Measurements from ENCODE around the gene LIN52.
A peak's percentile ranks its signal among the peaks of the same experiment; 100 is the strongest.

Gene LIN52

DNA sequence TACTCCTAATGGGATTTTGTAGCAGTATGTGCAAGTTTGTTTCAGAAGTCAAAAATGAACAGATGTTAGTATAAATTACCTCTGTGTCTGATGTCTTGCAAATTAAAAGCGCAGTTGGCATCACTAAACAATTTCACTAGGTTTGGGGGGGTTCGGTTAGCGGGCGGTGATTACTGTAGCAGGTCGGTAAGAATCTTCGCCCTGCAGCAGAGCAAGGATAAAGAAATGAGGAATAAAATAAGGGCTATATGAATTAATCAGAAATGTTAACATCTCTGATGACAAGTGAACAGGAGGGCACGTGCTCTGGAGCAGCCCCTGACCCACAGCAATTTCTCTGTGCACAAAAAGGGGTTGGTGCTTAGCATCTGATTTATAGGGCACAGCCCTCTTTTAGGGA, 110.9 kb downstream of the LIN52 start:
- no peak for DNase-seq

GRCh38 chr14:74198441-74199234, 113.9 kb downstream of the LIN52 start:
- no peak for DNase-seq

DNA sequence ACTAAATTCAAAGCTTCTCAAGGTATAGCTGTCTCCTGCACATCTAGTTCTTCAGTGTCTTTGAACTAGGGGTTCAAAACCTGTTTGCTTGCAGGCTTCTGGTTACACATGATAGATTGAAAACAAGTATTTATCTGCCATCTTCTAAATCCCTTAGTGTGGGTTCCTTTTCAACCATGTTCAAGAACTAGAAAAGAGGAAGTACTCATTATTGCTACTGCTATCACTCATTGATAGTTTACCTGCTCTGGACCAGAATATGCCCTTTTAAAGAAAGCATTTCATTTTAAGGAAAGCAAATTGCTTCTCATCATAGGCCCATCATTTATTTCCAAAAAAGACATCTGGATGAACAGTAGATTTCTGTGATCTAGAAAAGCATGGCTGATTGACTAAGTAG, 117.4 kb downstream of the LIN52 start:
- DNase-seq, result peak; percentile 24

GRCh38 chr14:74203639-74204038, 118.9 kb downstream of the LIN52 start:
- DNase-seq, result no peak

DNA sequence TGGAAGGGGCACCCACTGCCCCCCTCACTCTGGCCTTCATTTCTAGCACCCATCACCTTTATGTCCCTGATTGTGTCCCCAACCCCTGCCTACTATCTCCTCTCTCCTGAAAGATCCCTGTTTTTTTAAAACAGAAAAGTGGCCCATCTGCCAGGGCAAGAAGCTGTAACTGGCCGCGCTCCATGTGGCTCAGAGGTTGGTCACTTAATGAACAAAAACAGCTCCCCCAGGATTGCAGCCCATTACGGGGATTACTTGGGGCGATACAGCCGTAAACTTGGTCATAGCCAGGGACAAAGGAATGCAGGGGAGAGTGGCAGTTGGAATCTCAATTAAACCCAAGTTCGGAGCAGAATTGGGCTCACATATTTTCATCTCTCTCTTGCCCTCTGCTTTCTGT, 119.7 kb downstream of the LIN52 start:
- no peak for DNase-seq

DNA sequence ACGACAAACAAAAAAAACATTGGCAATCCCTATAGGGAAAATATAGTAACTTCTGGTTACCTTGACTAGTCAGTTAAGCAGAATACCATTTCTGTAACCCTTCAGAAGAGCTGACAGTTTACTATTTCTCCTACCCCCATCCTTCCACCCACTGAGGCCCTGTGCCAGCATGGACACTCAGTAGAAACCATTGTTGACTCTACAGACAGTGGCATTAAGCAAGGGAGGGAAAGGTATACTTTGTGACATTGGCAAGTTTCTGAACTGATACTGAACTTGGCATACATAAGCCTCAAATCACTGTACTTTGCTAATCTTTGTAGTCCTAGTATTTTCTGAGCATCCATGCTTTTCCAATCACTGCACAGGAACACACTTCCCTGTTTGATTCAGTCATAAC, 121.1 kb downstream of the LIN52 start:
- no peak for DNase-seq

- peak; percentile 45 for DNase-seq
These were observed 123.2 kb downstream of the LIN52 start for GRCh38 chr14:74207943-74208342.

- no peak for DNase-seq
These were observed 123.9 kb downstream of the LIN52 start for GRCh38 chr14:74208642-74209041.

DNA sequence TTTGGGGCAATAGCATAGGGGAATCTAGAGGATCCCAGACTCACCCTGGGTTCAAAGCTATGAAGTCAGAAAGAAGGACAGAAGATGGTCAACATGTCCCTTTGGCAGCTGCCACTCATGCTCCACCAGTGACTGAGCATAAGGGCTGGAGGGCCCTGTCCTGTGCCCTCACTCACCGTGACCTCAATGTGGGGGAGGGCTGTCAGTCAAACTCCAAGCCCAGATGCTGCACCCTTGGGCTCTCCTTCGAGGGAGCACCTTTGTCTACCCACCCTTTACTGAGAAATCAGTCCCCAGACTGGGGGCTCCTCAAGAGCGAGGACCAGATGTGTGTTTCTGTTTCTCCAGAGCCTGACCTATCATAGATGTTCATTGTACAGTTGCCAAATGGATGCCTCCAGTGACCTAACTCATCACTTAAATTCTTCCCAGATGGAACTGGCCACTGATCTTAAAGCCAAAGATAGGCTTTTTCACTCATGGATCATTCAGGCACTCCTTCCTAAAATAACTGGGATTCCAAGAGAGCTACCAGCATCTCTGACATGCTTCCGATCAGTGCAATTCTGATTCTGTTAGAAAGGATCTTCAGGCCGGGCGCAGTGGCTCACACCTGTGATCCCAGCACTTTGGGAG, 127.3 kb downstream of the LIN52 start:
- DNase-seq, result no peak

DNA sequence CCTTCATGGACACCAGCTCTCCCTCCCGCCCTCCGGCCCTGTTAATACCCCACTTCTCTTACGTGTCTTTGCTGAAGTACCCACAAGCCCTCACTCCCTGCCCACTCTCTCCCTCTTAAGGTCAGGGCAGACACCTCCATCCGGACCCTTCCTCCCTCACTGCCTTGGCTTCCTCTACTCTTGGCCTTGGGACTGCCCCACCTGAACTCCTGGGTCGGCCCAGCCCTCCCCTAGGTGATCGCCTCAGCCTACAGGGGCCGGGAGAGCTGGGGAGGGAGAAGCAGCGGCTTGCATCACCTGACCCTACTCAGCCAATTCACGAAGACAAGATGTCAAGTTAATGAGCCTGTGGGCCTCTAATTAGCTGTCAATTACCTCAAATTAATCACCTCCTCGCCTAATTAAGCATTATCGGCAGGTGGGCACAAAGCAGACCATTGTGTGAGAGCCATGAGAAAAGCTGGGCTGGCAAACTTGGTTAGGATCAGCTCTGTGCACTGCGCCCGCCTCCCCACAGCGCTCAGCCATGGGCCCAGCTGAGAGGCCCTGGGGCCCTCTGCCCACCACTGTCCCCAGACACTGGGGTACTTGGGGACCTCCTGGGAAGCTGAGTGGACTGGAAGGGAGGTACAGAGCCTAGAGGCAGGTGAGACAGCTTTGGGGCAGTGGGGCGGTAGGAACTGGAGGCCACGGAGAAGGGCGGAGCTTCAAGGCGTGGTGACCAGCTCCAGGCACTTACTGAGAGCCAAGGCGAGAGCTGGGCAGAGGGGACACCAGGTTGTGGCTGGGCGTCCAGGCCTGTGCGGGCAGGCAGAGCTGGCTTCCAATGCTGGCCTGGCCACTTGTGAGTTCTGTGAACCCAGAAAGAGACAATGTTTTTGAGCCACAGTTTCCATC, 129.4 kb downstream of the LIN52 start:
- no peak for DNase-seq

- DNase-seq, result no peak
These were observed 131.9 kb downstream of the LIN52 start for GRCh38 chr14:74216671-74217070.

- peak; percentile 75 for DNase-seq
These were observed 133.1 kb downstream of the LIN52 start for GRCh38 chr14:74217672-74218448.

- DNase-seq, result no peak
These were observed 133.7 kb downstream of the LIN52 start for GRCh38 chr14:74218462-74218861.

GRCh38 chr14:74219277-74220205, 134.8 kb downstream of the LIN52 start:
- no peak for DNase-seq

DNA sequence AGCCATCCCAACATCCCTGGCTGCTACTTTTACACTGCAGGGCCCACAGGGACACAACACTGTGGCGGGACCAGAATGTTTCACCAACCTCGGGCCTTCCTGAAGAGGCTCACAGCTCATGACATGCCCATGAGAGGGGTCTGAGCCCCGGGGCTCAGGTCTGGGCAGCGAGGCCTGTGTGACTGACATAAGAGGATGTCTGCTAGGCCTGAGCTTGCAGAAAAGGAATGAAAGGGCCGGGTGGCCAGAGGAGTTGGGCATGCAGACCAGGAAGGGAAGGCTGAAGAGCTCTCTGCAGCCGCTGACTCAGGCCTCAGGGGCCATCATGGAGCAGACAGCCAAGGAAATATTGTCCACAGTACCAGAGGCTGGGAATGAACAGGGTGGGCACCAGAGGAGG, 136.2 kb downstream of the LIN52 start:
- DNase-seq, result no peak

- no peak for DNase-seq
These were observed 137.0 kb downstream of the LIN52 start for GRCh38 chr14:74221741-74222140.

DNA sequence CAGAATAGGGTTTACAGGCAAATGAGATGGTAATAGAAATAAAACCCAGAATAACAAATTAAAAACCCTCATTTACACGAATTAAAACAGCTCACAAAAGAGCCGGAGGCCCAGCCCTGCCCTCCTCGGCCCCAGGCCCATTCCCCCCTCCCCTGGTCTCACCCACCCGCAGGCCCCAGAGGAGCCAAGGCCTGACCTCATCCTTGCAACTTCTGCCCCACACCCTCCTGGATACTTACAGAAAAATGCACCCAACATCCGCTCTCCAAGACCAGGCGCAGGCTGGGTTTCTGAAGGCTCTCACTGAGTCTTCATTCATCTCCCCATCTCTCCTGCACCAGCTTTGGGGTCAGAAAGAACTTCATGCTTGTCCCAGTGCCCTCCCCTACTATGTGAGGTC, 138.3 kb downstream of the LIN52 start:
- no peak for DNase-seq

GRCh38 chr14:74231784-74232183, 147.0 kb downstream of the LIN52 start:
- no peak for DNase-seq

DNA sequence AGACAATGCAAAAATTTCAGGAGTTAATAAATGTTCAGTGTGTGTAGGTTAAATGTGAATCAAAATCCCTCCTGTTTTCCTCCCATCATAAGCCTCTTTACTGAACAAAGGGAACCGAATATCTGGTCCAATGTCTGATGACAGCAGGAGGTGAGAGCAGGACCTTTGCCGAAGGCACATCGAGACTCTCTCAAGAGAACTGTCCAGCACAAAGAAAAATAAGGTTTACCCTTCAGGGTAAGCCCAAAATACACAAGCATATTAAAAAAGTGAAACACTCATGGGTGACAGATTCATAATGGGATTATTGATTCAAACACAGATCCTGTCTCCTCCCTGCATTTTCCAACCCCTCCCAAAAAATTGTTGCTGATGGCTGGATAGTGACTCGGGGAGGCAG, 150.3 kb downstream of the LIN52 start:
- DNase-seq, result no peak

DNA sequence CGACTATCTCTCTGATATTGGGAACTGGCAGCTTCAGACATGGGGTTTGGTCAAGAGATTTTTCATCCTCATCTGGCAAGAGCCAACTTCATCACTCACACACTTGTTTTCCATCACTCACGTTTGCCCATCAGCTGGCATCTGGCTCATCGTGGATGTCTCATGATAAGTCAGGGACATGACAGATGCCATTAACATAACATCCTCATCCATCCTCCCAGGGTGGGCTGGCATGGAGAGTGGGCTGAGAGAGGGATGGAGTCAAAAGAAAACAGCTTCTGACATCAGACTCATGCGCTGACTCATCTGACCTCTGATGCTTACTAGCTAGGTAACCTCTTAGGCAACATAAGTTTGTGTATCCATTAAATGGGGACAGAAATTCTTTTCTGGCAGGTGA, 152.7 kb downstream of the LIN52 start:
- DNase-seq, result no peak

- DNase-seq, result no peak
These were observed 154.5 kb downstream of the LIN52 start, which contains the start of gene VSX2 for GRCh38 chr14:74238974-74239847. VSX2 (plus strand) TSS chr14:74239449; CDS start chr14:74239562, 113 bp downstream.
